K562 (cell line): ENCODE measurements around the gene HIRIP3. TPM values are rescaled to one million over a fixed set of nuclear protein-coding genes. Genes with fewer than 3 reads are reported as not detected.

Source experiments
- FOXJ2 ChIP-seq: fragments of 200-800 bp; sonication (Bioruptor generic); IDR thresholded peaks from 2 replicates; pipeline ENCODE4 v1.6.1; 2016; ENCODE audit warnings: missing genetic modification characterization, missing compliant biosample characterization
- KLF16 ChIP-seq: IDR thresholded peaks from 2 replicates; pipeline ENCODE4 v1.6.1; 2016; ENCODE audit warnings: antibody characterized with exemption
- MLX ChIP-seq, 2 experiments: fragments of 450-650 bp in 1 of 2; sonication (generic) in 1 of 2; formaldehyde crosslinking; conservative IDR thresholded peaks; 2 replicates each; pipeline versions ENCODE4 v1.4.0 to v1.8.1; 2020 to 2022; ENCODE audit warnings: mild to moderate bottlenecking in 1 of 2, missing genetic modification reagents in 1 of 2
- NFIC ChIP-seq: fragments of 450-650 bp; IDR thresholded peaks from 2 replicates; pipeline ENCODE4 v1.6.1; 2017; ENCODE audit warnings: mild to moderate bottlenecking, inconsistent platforms
- NONO ChIP-seq, 2 experiments: fragments of 200-400 bp in 1 of 2; fragments of 450-650 bp in 1 of 2; formaldehyde crosslinking in 1 of 2; IDR thresholded peaks; 2 replicates each; pipeline ENCODE4 v1.6.1; 2017; ENCODE audit warnings: low read depth in 2 of 2, mild to moderate bottlenecking in 2 of 2, moderate library complexity in 2 of 2, low read length in 1 of 2
- PHF20 ChIP-seq: fragments of 450-650 bp; IDR thresholded peaks from 2 replicates; pipeline ENCODE4 v1.6.1; 2018; ENCODE audit not compliant: partially characterized antibody
- SMARCA4 ChIP-seq: fragments of 450-650 bp; IDR thresholded peaks from 2 replicates; pipeline ENCODE4 v1.6.1; 2016
- TAF9B ChIP-seq: fragments of 450-650 bp; IDR thresholded peaks from 2 replicates; pipeline ENCODE4 v1.6.1; 2018; ENCODE audit warnings: mild to moderate bottlenecking; ENCODE audit not compliant: partially characterized antibody
- ZBTB40 ChIP-seq, 2 experiments: fragments of 450-650 bp in 1 of 2; sonication (generic) in 1 of 2; formaldehyde crosslinking in 1 of 2; IDR thresholded peaks; 2 replicates each; pipeline versions ENCODE4 v1.7.1 to v1.9.0; 2016 to 2022; ENCODE audit warnings: inconsistent platforms in 1 of 2, mild to moderate bottlenecking in 1 of 2, missing genetic modification reagents in 1 of 2
- ZNF217 ChIP-seq: sonication (generic); formaldehyde crosslinking; IDR thresholded peaks from 2 replicates; pipeline ENCODE4 v1.8.0; 2022; ENCODE audit warnings: mild to moderate bottlenecking, missing genetic modification reagents
- polyA plus RNA-seq, 8 experiments: library from polyadenylated mRNA; depleted of rRNA in 4 of 8; stranded (reverse) in 5 of 8; unstranded in 3 of 8; fragments of >200 nt; fragmentation: Nextera tagmentation in 2 of 8; fragmentation: Illumina TruSeq in 1 of 8; extraction: Ambion mirVana in 2 of 8; extraction: Trizol in 1 of 8; gene quantifications; 2 replicates each; pipeline versions ENCODE4 v1.2.1 to v1.2.3, GENCODE V29; 2011 to 2014; ENCODE audit warnings: inconsistent platforms in 1 of 8, missing spikeins in 1 of 8
- total RNA-seq, 7 experiments: library from RNA; depleted of rRNA in 6 of 7; stranded (reverse); fragments of >200 nt in 6 of 7; fragmentation: Illumina TruSeq in 2 of 7; extraction: Trizol in 2 of 7; gene quantifications; 2 replicates each; pipeline versions ENCODE4 v1.2.1 to v1.2.3, GENCODE V29; 2011 to 2021; ENCODE audit warnings: low replicate concordance in 1 of 7
- TF ChIP-seq, protein P1 (sequence below): sonication (generic); formaldehyde crosslinking; IDR thresholded peaks from 2 replicates; pipeline ENCODE4 v1.8.1; 2022; ENCODE audit warnings: missing genetic modification reagents

HIRIP3 gene
- total and polyA plus RNA-seq, 9 of the 15 experiments (the other 6 are each of a cell fraction or from before 2014, with no cell fraction given) = 3.3 to 38.2 (median 18.2) TPM

DNA sequence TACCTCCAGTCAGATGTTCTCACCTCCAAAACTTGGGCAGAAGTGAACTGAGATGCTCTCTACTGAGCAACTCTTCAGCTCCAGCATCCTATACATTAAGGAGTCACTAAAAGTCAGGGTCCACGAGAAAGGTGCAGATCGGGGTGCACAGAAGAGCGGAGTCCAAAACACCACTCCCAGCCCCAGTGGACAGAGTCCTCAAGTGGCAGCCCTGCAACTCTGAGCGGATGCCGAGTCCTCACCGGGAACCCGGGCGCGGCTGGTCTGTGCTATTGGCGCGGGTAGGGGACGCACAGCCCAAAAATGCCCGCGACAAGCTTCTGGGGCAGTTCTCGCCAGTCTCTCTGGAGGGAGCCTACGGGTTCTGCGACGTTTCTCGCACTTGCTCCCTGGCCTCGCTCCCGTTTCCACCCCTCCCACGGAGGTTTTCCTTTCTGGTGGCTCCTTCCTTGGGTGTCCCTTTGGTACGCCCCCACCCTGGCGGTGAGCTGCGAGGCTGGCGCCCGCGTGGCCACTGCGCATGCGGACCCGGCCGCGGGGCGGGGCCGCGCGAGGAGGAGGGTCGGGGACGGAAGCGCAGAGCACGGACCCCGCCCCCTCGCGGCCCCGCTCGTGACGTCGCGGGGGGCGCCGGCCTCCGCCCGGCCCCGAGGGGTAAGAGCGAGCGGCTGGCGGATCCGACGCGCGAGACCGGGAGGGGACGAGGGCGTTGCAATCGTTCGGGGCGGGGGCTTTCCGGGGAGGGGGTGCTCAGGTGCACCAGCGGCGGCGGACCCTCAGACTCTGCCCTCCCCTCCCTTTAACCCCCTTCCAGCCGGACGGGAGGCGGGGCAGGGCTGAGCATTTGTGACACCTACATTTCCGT is 33.7 kb downstream of the HIRIP3 start, which contains the start of gene TMEM219 (continued):
- peak; percentile 45 for TF ChIP-seq SMARCA4
- 0 out of 2 replicates have a peak, but pooled peaks have one; percentile 5 for TF ChIP-seq KLF16
- TF ChIP-seq FOXJ2 (tag) = peak; percentile 51; the same call in 1 of the 2 replicates
- peak; percentile 61 for TF ChIP-seq PHF20
- TF ChIP-seq ZBTB40 (IDR thresholded peaks at IDR 0.05) = peak; percentile 33; the same call in 1 of the 2 replicates
- TF ChIP-seq ZBTB40 (CRISPR knock-in tag; IDR thresholded peaks at IDR 0.05) = no peak
- 0 out of 4 replicates have a peak, but pooled peaks of 1 of the 2 experiments have one; percentile 77 for TF ChIP-seq MLX (CRISPR knock-in tag; conservative IDR thresholded peaks at IDR 0.05)
- TF ChIP-seq, protein P1, sequence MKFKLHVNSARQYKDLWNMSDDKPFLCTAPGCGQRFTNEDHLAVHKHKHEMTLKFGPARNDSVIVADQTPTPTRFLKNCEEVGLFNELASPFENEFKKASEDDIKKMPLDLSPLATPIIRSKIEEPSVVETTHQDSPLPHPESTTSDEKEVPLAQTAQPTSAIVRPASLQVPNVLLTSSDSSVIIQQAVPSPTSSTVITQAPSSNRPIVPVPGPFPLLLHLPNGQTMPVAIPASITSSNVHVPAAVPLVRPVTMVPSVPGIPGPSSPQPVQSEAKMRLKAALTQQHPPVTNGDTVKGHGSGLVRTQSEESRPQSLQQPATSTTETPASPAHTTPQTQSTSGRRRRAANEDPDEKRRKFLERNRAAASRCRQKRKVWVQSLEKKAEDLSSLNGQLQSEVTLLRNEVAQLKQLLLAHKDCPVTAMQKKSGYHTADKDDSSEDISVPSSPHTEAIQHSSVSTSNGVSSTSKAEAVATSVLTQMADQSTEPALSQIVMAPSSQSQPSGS (CRISPR knock-in tag) = no peak
- no peak for TF ChIP-seq ZNF217 (CRISPR knock-in tag)
- peak; percentile 37; the same call in 1 of the 2 replicates for TF ChIP-seq NFIC
- peak; percentile 30 for TF ChIP-seq TAF9B
- peak in 1 of 2 experiments; percentile 98; a peak in 2 of 4 replicates for TF ChIP-seq NONO (IDR thresholded peaks at IDR 0.05; ENCODE audit: low read depth in 2 of 2, low read length in 1 of 2)
